Measurements from ENCODE around the gene MRPL14. TPM values are rescaled to one million over a fixed set of nuclear protein-coding genes. Genes with fewer than 3 reads are reported as not detected.

MRPL14 gene
- total and polyA plus RNA-seq, 9 of the 15 experiments (the other 6 are each of a cell fraction or from before 2014, with no cell fraction given): 126 to 424 (median 165) TPM

GRCh38 chr6:44073612-44074438, 53.4 kb downstream of the MRPL14 start (continued):
- TF ChIP-seq ARID3B (CRISPR knock-in tag; IDR thresholded peaks at IDR 0.05; ENCODE audit: borderline replicate concordance): peak; percentile 64; the same call in 1 of the 2 replicates
- TF ChIP-seq TRIM28 (IDR thresholded peaks at IDR 0.05): no peak
- TF ChIP-seq SMARCA5 (IDR thresholded peaks at IDR 0.05): no peak
- TF ChIP-seq SREBF1 (IDR thresholded peaks at IDR 0.05; ENCODE audit: borderline replicate concordance, low read depth, low read length): no peak
- TF ChIP-seq GTF2B (IDR thresholded peaks at IDR 0.05; ENCODE audit: extremely low read depth, insufficient read length): no peak
- no peak for TF ChIP-seq ZNF79 (CRISPR knock-in tag; IDR thresholded peaks at IDR 0.05; ENCODE audit: low read depth)
- TF ChIP-seq ZNF24 (IDR thresholded peaks at IDR 0.05): no peak
- no peak; the same call in 1 of the 2 replicates for TF ChIP-seq VEZF1 (CRISPR knock-in tag; IDR thresholded peaks at IDR 0.05)
- TF ChIP-seq SMARCB1 (IDR thresholded peaks at IDR 0.05; ENCODE audit: insufficient read length, low read depth): no peak
- 0 out of 2 replicates have a peak, but pooled peaks have one; percentile 37 for TF ChIP-seq HMGXB4 (CRISPR knock-in tag; IDR thresholded peaks at IDR 0.05)
- no peak for TF ChIP-seq ZNF318 (IDR thresholded peaks at IDR 0.05; ENCODE audit: borderline replicate concordance in 1 of 2, low read depth in 1 of 2)

All from K562 (cell line).